ENCODE results near the gene ZGPAT. TPM values are rescaled to one million over a fixed set of nuclear protein-coding genes. Genes with fewer than 3 reads are reported as not detected.

Gene ZGPAT
- total and polyA plus RNA-seq, 2 of the 4 experiments (the other 2 are of a cell fraction), result 13.4 to 20.2 TPM

- H2BK5ac ChIP-seq (ENCODE audit: low read depth, low read length, poor library complexity, severe bottlenecking), result no peak overlapping the region
- in situ Hi-C loops (cut with MboI; ENCODE audit: low sequenced_read_pairs) (no loop called here), intact Hi-C loops (cut with micrococcal nuclease) (no loop called here), dilution Hi-C loops (cut with HindIII; ENCODE audit: low sequenced_read_pairs, unreplicated experiment) (no loop called here)
- H2AK5ac ChIP-seq (ENCODE audit: low read depth, low read length), result no peak overlapping the region
- no peak overlapping the region for H2AFZ ChIP-seq (replicated peaks; ENCODE audit: low read length, poor library complexity)
- H3K27ac ChIP-seq (ENCODE audit: insufficient read depth, low read length), result no peak overlapping the region
- H3K4me3 ChIP-seq (ENCODE audit: insufficient read depth, low read depth, low read length), result no peak overlapping the region
- POLR2A ChIA-PET (ENCODE audit: unreplicated experiment), result no interaction called here
- no TSS peak for BruUV-seq (replicated peaks)
- no peak overlapping the region for H4K91ac ChIP-seq (ENCODE audit: insufficient read depth, low read depth, low read length)
- H3K4me2 ChIP-seq (ENCODE audit: low read depth, low read length), result no peak overlapping the region
- no peaks in the 10 kb centered on the region for H3K9me1 ChIP-seq (ENCODE audit: insufficient read depth, low read length)
- H4K8ac ChIP-seq (ENCODE audit: low read depth in 2 of 2, low read length in 2 of 2), result no peak overlapping the region
- TF ChIP-seq MAFK (IDR thresholded peaks at IDR 0.05; ENCODE audit: low read depth, low read length) (no peak), SMC3 (IDR thresholded peaks at IDR 0.05; ENCODE audit: low read depth, low read length) (no peak), MAZ (IDR thresholded peaks at IDR 0.05; ENCODE audit: borderline replicate concordance, low read depth, low read length) (no peak), MXI1 (IDR thresholded peaks at IDR 0.05; ENCODE audit: borderline replicate concordance, low read depth, low read length) (no peak), ELK1 (IDR thresholded peaks at IDR 0.05; ENCODE audit: borderline replicate concordance, low read depth, low read length) (no peak), POLR2A (IDR thresholded peaks at IDR 0.05; ENCODE audit: low read depth, low read length) (no peak), NFE2L2 (IDR thresholded peaks at IDR 0.05; ENCODE audit: low read depth, low read length) (no peak), RAD21 (IDR thresholded peaks at IDR 0.05; ENCODE audit: low read length) (no peak)
- TF ChIP-seq, protein P1, sequence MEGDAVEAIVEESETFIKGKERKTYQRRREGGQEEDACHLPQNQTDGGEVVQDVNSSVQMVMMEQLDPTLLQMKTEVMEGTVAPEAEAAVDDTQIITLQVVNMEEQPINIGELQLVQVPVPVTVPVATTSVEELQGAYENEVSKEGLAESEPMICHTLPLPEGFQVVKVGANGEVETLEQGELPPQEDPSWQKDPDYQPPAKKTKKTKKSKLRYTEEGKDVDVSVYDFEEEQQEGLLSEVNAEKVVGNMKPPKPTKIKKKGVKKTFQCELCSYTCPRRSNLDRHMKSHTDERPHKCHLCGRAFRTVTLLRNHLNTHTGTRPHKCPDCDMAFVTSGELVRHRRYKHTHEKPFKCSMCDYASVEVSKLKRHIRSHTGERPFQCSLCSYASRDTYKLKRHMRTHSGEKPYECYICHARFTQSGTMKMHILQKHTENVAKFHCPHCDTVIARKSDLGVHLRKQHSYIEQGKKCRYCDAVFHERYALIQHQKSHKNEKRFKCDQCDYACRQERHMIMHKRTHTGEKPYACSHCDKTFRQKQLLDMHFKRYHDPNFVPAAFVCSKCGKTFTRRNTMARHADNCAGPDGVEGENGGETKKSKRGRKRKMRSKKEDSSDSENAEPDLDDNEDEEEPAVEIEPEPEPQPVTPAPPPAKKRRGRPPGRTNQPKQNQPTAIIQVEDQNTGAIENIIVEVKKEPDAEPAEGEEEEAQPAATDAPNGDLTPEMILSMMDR (conservative IDR thresholded peaks at IDR 0.05; ENCODE audit: low read depth, low read length), result no peak
- H3K9me3 ChIP-seq (ENCODE audit: control insufficient read depth, insufficient read depth, low read length), result no peaks in the 10 kb centered on the region
- H3K36me3 ChIP-seq (ENCODE audit: control insufficient read depth, insufficient read depth, low read length), result peaks cover 60% of the 10 kb centered on the region
- CTCF ChIA-PET, result no interaction called here
- H3K27me3 ChIP-seq (ENCODE audit: control insufficient read depth, insufficient read depth, low read length), result no peaks in the 10 kb centered on the region
- H3K4me1 ChIP-seq (ENCODE audit: control insufficient read depth, insufficient read depth, low read length), result no peaks in the 10 kb centered on the region; the same call in 1 of the 2 replicates
- H3K18ac ChIP-seq (ENCODE audit: low read depth, low read length), result no peak overlapping the region
- H4K5ac ChIP-seq (ENCODE audit: low read depth, low read length), result no peak overlapping the region
- ATAC-seq (ENCODE audit: low read depth) (no peak), DNase-seq (no peak)
- no peak overlapping the region for H2BK20ac ChIP-seq (ENCODE audit: low read depth, low read length)
- H3K9ac ChIP-seq (ENCODE audit: low read depth, low read length), result no peak overlapping the region
- no peak overlapping the region for H3K23ac ChIP-seq (ENCODE audit: low read depth, low read length)
- no peak overlapping the region for H2BK120ac ChIP-seq (ENCODE audit: low read depth, low read length)
- no peak overlapping the region for H2AK9ac ChIP-seq (replicated peaks; ENCODE audit: low read depth, low read length, poor library complexity)
- H2BK15ac ChIP-seq (ENCODE audit: low read depth, low read length), result no peak overlapping the region
- peaks cover 7 to 33% of the 10 kb centered on the region in 2 experiments for H3K79me1 ChIP-seq (ENCODE audit: low read depth in 1 of 2, low read length in 2 of 2)
- H3K4ac ChIP-seq (ENCODE audit: low read depth, low read length), result no peak overlapping the region
- no peaks in the 10 kb centered on the region for H4K20me1 ChIP-seq (ENCODE audit: insufficient read depth, low read length)
- WGBS, 2 experiments (ENCODE audit: extremely low coverage in 2 of 2, insufficient read length in 1 of 2), result no CpG with 5 or more reads among the region's 14 CpGs
- no peak overlapping the region for H3K14ac ChIP-seq (replicated peaks; ENCODE audit: low read depth, low read length)
- H3K56ac ChIP-seq (ENCODE audit: extremely low read depth, insufficient read depth, low read length), result no peak overlapping the region
Measured at GRCh38 chr20:63665708-63666107, 42.1 kb upstream of the ZGPAT start.

Data from IMR-90 (cell line).